Neural progenitor cell (in vitro differentiated cells): ENCODE results near the gene CLSTN2. TPM values are rescaled to one million over a fixed set of nuclear protein-coding genes. Genes with fewer than 3 reads are reported as not detected.

Experiments
- DNase-seq: peaks from one replicate; pipeline ENCODE4 v3.0.0-alpha.2; 2016; ENCODE audit warnings: low spot score
- H2AFZ ChIP-seq: fragments of 200-600 bp; sonication (generic); replicated peaks from 2 replicates; pipeline ENCODE4 v1.6.1; 2016; ENCODE audit warnings: antibody characterized with exemption
- H3F3A ChIP-seq: fragments of 200-600 bp; sonication (generic); 2 replicates; pipeline ENCODE4 v1.6.1; 2016; ENCODE audit warnings: antibody characterized with exemption, low read depth
- H3K27ac ChIP-seq: fragments of 200-600 bp; sonication (generic); 2 replicates; pipeline ENCODE4 v1.5.1; 2016; ENCODE audit warnings: mild to moderate bottlenecking
- H3K27me3 ChIP-seq: fragments of 200-600 bp; sonication (generic); 2 replicates; pipeline ENCODE4 v1.6.1; 2016; ENCODE audit warnings: mild to moderate bottlenecking, moderate library complexity
- H3K36me3 ChIP-seq: fragments of 200-600 bp; sonication (generic); 2 replicates; pipeline ENCODE4 v1.5.1; 2016
- H3K4me1 ChIP-seq: fragments of 200-600 bp; sonication (generic); 2 replicates; pipeline ENCODE4 v1.6.1; 2016; ENCODE audit warnings: mixed run types
- H3K4me2 ChIP-seq: fragments of 200-600 bp; sonication (generic); 2 replicates; pipeline ENCODE4 v1.6.1; 2016
- H3K4me3 ChIP-seq: fragments of 200-600 bp; sonication (generic); 2 replicates; pipeline ENCODE4 v1.5.1; 2016
- H3K79me2 ChIP-seq: fragments of 200-600 bp; sonication (generic); 2 replicates; pipeline ENCODE4 v1.6.1; 2016; ENCODE audit warnings: low read depth
- H3K9ac ChIP-seq: fragments of 200-600 bp; sonication (generic); 2 replicates; pipeline ENCODE4 v1.6.1; 2016
- H3K9me3 ChIP-seq: fragments of 200-600 bp; sonication (generic); 2 replicates; pipeline ENCODE4 v1.5.1; 2016; ENCODE audit warnings: low read depth
- H4K20me1 ChIP-seq: fragments of 200-600 bp; sonication (generic); 2 replicates; pipeline ENCODE4 v1.6.1; 2016; ENCODE audit warnings: low read depth
- H3K27ac Mint-ChIP-seq: 3 replicates; pipeline ENCODE4 v1.8.0; 2021; ENCODE audit warnings: mixed read lengths
- H3K27me3 Mint-ChIP-seq: 2 replicates; pipeline ENCODE4 v1.8.0; 2022; ENCODE audit warnings: low read depth, mild to moderate bottlenecking, inconsistent platforms, moderate library complexity, mixed read lengths; ENCODE audit not compliant: insufficient read depth
- H3K36me3 Mint-ChIP-seq: 3 replicates; pipeline ENCODE4 v1.8.0; 2021; ENCODE audit warnings: mixed read lengths
- H3K4me1 Mint-ChIP-seq: 3 replicates; pipeline ENCODE4 v1.8.0; 2021; ENCODE audit warnings: mixed read lengths
- H3K4me3 Mint-ChIP-seq: 3 replicates; pipeline ENCODE4 v1.8.0; 2021; ENCODE audit warnings: mild to moderate bottlenecking, moderate library complexity, mixed read lengths
- H3K9me3 Mint-ChIP-seq: 3 replicates; pipeline ENCODE4 v1.8.0; 2020; ENCODE audit warnings: mixed read lengths
- EZH2 ChIP-seq: fragments of 200-600 bp; sonication (generic); IDR thresholded peaks from 2 replicates; pipeline ENCODE4 v1.6.1; 2017; ENCODE audit warnings: antibody characterized with exemption, mild to moderate bottlenecking, moderate library complexity
- EZH2phosphoT487 ChIP-seq: fragments of 200-600 bp; sonication (generic); IDR thresholded peaks from 2 replicates; pipeline ENCODE4 v1.6.1; 2017; ENCODE audit warnings: antibody characterized with exemption
- total RNA-seq: library from RNA; depleted of rRNA; stranded (reverse); fragments of >200 nt; gene quantifications from 2 replicates; pipeline ENCODE4 v1.2.3, GENCODE V29; 2015; ENCODE audit warnings: low replicate concordance
- TF ChIP-seq, protein P1 (sequence below): fragments of 200-600 bp; sonication (generic); IDR thresholded peaks from 2 replicates; pipeline ENCODE4 v1.5.1; 2017; ENCODE audit warnings: antibody characterized with exemption, mild to moderate bottlenecking

Gene CLSTN2
- total RNA-seq, 1 donor from 2014 or later = 0.22 TPM

DNA sequence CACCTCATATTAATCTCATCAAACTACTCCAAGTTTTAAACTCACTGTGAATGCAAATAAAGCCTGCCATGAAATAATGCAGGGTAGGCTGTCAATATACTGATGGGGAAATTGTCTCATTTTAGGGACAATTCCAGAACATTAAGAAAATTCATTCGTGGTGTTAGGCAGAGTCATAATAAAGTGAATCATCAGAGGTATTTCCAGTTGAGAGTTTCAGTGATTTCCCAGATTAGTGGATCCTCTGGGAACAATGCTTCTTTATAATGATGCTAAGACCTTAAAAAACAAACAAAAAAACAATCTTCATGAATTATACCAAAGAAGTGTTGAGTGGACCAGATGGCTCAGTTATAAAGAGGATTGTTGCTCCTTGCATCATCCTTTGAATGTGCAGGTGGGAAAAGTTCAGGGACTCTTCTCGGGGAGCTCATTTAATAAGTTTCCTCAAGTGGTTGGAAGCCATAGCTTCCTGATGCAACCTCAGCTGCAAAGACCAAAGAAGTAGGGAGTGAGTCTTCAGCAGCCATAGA, 381.9 kb downstream of the CLSTN2 start:
- Histone ChIP-seq H3K9me3 (no peaks in the 10 kb centered on the region), H3F3A (no peaks in the 10 kb centered on the region), H3K27me3 (no peaks in the 10 kb centered on the region), H3K9ac (no peak overlapping the region), H3K4me3 (no peak overlapping the region), H4K20me1 (no peaks in the 10 kb centered on the region), H3K36me3 (no peaks in the 10 kb centered on the region), H3K79me2 (no peaks in the 10 kb centered on the region), H3K4me1 (peaks cover 8% of the 10 kb centered on the region), H3K27ac (no peak overlapping the region), H2AFZ (no peak overlapping the region), H3K4me2 (no peak overlapping the region)
- H3K4me1 Mint-ChIP-seq = peaks cover 4% of the 10 kb centered on the region
- no peak for TF ChIP-seq EZH2
- TF ChIP-seq EZH2phosphoT487 = no peak
- TF ChIP-seq, protein P1, sequence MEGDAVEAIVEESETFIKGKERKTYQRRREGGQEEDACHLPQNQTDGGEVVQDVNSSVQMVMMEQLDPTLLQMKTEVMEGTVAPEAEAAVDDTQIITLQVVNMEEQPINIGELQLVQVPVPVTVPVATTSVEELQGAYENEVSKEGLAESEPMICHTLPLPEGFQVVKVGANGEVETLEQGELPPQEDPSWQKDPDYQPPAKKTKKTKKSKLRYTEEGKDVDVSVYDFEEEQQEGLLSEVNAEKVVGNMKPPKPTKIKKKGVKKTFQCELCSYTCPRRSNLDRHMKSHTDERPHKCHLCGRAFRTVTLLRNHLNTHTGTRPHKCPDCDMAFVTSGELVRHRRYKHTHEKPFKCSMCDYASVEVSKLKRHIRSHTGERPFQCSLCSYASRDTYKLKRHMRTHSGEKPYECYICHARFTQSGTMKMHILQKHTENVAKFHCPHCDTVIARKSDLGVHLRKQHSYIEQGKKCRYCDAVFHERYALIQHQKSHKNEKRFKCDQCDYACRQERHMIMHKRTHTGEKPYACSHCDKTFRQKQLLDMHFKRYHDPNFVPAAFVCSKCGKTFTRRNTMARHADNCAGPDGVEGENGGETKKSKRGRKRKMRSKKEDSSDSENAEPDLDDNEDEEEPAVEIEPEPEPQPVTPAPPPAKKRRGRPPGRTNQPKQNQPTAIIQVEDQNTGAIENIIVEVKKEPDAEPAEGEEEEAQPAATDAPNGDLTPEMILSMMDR = no peak
- no peak overlapping the region for H3K4me3 Mint-ChIP-seq
- H3K27me3 Mint-ChIP-seq = peaks cover 2% of the 10 kb centered on the region
- no peaks in the 10 kb centered on the region for H3K9me3 Mint-ChIP-seq
- no peak for DNase-seq
- H3K36me3 Mint-ChIP-seq = no peaks in the 10 kb centered on the region
- H3K27ac Mint-ChIP-seq = no peak overlapping the region

DNA sequence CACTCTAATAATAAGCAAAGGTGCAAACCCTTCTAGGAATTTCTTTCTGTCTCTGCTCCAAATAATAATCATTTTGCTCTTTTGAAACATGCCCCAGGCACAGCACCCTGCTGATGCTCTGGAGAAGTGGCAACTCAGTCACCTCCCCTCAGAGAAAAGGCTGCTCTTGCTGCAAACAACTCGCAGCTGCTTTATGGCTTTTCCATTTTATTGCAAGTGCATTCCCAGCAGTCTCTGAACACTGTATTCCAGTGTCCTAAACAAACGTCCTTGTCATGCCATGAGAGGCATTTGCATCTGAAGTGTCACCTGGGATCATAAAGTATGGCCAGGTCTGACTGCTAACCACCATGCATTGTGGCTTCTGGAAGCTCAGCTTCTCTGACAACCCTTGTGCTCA, 384.8 kb downstream of the CLSTN2 start:
- H3K27me3 Mint-ChIP-seq = peaks cover 2% of the 10 kb centered on the region
- no peak overlapping the region for H3K4me3 ChIP-seq
- no peaks in the 10 kb centered on the region for H3K36me3 Mint-ChIP-seq
- H3K4me1 Mint-ChIP-seq = peaks cover 4% of the 10 kb centered on the region
- H3K4me1 ChIP-seq = peaks cover 8% of the 10 kb centered on the region
- TF ChIP-seq EZH2 = no peak
- TF ChIP-seq, protein P1 = no peak
- TF ChIP-seq EZH2phosphoT487 = no peak
- no peak overlapping the region for H2AFZ ChIP-seq
- H3K9ac ChIP-seq = no peak overlapping the region
- H3K36me3 ChIP-seq = no peaks in the 10 kb centered on the region
- no peaks in the 10 kb centered on the region for H3F3A ChIP-seq
- H3K79me2 ChIP-seq = no peaks in the 10 kb centered on the region
- no peaks in the 10 kb centered on the region for H3K9me3 Mint-ChIP-seq
- H3K27ac Mint-ChIP-seq = no peak overlapping the region
- H3K27me3 ChIP-seq = no peaks in the 10 kb centered on the region
- no peak for DNase-seq
- no peaks in the 10 kb centered on the region for H3K9me3 ChIP-seq
- H3K4me2 ChIP-seq = no peak overlapping the region
- no peak overlapping the region for H3K27ac ChIP-seq
- H4K20me1 ChIP-seq = no peaks in the 10 kb centered on the region
- H3K4me3 Mint-ChIP-seq = no peak overlapping the region

DNA sequence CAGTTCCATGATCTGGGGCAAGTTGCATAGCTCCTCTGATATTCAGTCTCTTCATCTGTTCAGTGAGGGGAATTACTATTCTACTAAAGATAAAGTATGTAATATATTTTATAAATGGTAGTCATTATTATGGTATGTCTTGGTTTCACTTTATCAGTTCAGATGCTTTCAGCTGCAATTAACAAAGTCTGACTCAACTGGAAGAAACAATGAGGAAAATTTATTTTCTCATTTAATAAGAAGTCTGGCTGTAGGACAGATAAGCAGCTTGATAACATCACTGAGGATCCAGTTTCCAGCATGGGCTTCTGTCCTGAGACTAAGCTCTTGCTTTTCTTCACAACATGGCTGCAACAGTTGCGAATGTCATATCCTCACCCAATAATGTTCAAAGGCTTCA, 388.6 kb downstream of the CLSTN2 start:
- Mint-ChIP-seq H3K4me1 (peaks cover 2% of the 10 kb centered on the region), H3K27ac (no peak overlapping the region), H3K36me3 (no peaks in the 10 kb centered on the region), H3K4me3 (no peak overlapping the region), H3K9me3 (no peaks in the 10 kb centered on the region), H3K27me3 (no peaks in the 10 kb centered on the region)
- no peaks in the 10 kb centered on the region for H3K79me2 ChIP-seq
- no peak for TF ChIP-seq EZH2phosphoT487
- TF ChIP-seq, protein P1 = no peak
- TF ChIP-seq EZH2 = no peak
- no peak overlapping the region for H3K4me3 ChIP-seq
- H3F3A ChIP-seq = no peaks in the 10 kb centered on the region
- no peaks in the 10 kb centered on the region for H3K4me1 ChIP-seq
- DNase-seq = no peak
- no peaks in the 10 kb centered on the region for H3K9me3 ChIP-seq
- H2AFZ ChIP-seq = no peak overlapping the region
- H3K36me3 ChIP-seq = no peaks in the 10 kb centered on the region
- no peaks in the 10 kb centered on the region for H3K27me3 ChIP-seq
- H4K20me1 ChIP-seq = no peaks in the 10 kb centered on the region
- H3K27ac ChIP-seq = no peak overlapping the region
- no peak overlapping the region for H3K4me2 ChIP-seq
- H3K9ac ChIP-seq = no peak overlapping the region
